ENCODE data around the gene WDR37.

Gene WDR37

GRCh38 chr10:1033601-1034000, 22.6 kb upstream of the WDR37 start:
- Histone ChIP-seq H2AFZ (ENCODE audit: low read length) (no peak overlapping the region), H3K4me1 (ENCODE audit: insufficient read depth, low read length, severe bottlenecking) (peaks cover 6% of the 10 kb centered on the region), H3F3A (ENCODE audit: insufficient read depth, low read length) (no peaks in the 10 kb centered on the region), H3K4me3 (ENCODE audit: low read depth, low read length, poor library complexity, severe bottlenecking) (no peak overlapping the region), H3K79me2 (ENCODE audit: insufficient read depth, low read length) (no peaks in the 10 kb centered on the region), H3K4me2 (ENCODE audit: low read length) (no peak overlapping the region), H4K20me1 (ENCODE audit: insufficient read depth, low read length) (no peaks in the 10 kb centered on the region), H3K36me3 (ENCODE audit: insufficient read depth, low read length) (peaks cover 12% of the 10 kb centered on the region; the same call in 1 of the 2 replicates), H3K9ac (ENCODE audit: low read length) (no peak overlapping the region), H3K27ac (ENCODE audit: low read depth, low read length, poor library complexity, severe bottlenecking) (no peak overlapping the region), H3K9me2 (ENCODE audit: low read depth, low read length) (no peaks in the 10 kb centered on the region), H3K9me3 (ENCODE audit: low read length) (no peaks in the 10 kb centered on the region), H3K27me3 (ENCODE audit: insufficient read depth, low read length) (no peaks in the 10 kb centered on the region)
- no peak for TF ChIP-seq EZH2 (IDR thresholded peaks at IDR 0.05; ENCODE audit: borderline replicate concordance, low read length)
- TF ChIP-seq, protein P1, sequence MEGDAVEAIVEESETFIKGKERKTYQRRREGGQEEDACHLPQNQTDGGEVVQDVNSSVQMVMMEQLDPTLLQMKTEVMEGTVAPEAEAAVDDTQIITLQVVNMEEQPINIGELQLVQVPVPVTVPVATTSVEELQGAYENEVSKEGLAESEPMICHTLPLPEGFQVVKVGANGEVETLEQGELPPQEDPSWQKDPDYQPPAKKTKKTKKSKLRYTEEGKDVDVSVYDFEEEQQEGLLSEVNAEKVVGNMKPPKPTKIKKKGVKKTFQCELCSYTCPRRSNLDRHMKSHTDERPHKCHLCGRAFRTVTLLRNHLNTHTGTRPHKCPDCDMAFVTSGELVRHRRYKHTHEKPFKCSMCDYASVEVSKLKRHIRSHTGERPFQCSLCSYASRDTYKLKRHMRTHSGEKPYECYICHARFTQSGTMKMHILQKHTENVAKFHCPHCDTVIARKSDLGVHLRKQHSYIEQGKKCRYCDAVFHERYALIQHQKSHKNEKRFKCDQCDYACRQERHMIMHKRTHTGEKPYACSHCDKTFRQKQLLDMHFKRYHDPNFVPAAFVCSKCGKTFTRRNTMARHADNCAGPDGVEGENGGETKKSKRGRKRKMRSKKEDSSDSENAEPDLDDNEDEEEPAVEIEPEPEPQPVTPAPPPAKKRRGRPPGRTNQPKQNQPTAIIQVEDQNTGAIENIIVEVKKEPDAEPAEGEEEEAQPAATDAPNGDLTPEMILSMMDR (IDR thresholded peaks at IDR 0.05; ENCODE audit: low read length) = no peak

GRCh38 chr10:1034758-1035157, 21.4 kb upstream of the WDR37 start:
- H3K27ac ChIP-seq (ENCODE audit: low read depth, low read length, poor library complexity, severe bottlenecking) = no peak overlapping the region
- no peak overlapping the region for H3K4me3 ChIP-seq (ENCODE audit: low read depth, low read length, poor library complexity, severe bottlenecking)
- no peaks in the 10 kb centered on the region for H3K27me3 ChIP-seq (ENCODE audit: insufficient read depth, low read length)
- no peak overlapping the region for H2AFZ ChIP-seq (ENCODE audit: low read length)
- no peak overlapping the region for H3K4me2 ChIP-seq (ENCODE audit: low read length)
- peaks cover 20% of the 10 kb centered on the region for H3K36me3 ChIP-seq (ENCODE audit: insufficient read depth, low read length)
- H3K9ac ChIP-seq (ENCODE audit: low read length) = no peak overlapping the region
- H3K9me3 ChIP-seq (ENCODE audit: low read length) = no peaks in the 10 kb centered on the region
- H3F3A ChIP-seq (ENCODE audit: insufficient read depth, low read length) = no peaks in the 10 kb centered on the region
- H3K4me1 ChIP-seq (ENCODE audit: insufficient read depth, low read length, severe bottlenecking) = peaks cover 6% of the 10 kb centered on the region
- TF ChIP-seq, protein P1 (IDR thresholded peaks at IDR 0.05; ENCODE audit: low read length) = no peak
- no peak for TF ChIP-seq EZH2 (IDR thresholded peaks at IDR 0.05; ENCODE audit: borderline replicate concordance, low read length)
- no peaks in the 10 kb centered on the region for H3K9me2 ChIP-seq (ENCODE audit: low read depth, low read length)
- H3K79me2 ChIP-seq (ENCODE audit: insufficient read depth, low read length) = no peaks in the 10 kb centered on the region
- H4K20me1 ChIP-seq (ENCODE audit: insufficient read depth, low read length) = no peaks in the 10 kb centered on the region

GRCh38 chr10:1035201-1035600, 21.0 kb upstream of the WDR37 start:
- H3K27ac ChIP-seq (ENCODE audit: low read depth, low read length, poor library complexity, severe bottlenecking) = no peak overlapping the region
- no peak overlapping the region for H3K9ac ChIP-seq (ENCODE audit: low read length)
- H4K20me1 ChIP-seq (ENCODE audit: insufficient read depth, low read length) = no peaks in the 10 kb centered on the region
- H3K9me3 ChIP-seq (ENCODE audit: low read length) = no peaks in the 10 kb centered on the region
- no peaks in the 10 kb centered on the region for H3K79me2 ChIP-seq (ENCODE audit: insufficient read depth, low read length)
- H3K27me3 ChIP-seq (ENCODE audit: insufficient read depth, low read length) = no peaks in the 10 kb centered on the region
- H2AFZ ChIP-seq (ENCODE audit: low read length) = no peak overlapping the region
- no peak overlapping the region for H3K4me3 ChIP-seq (ENCODE audit: low read depth, low read length, poor library complexity, severe bottlenecking)
- TF ChIP-seq EZH2 (IDR thresholded peaks at IDR 0.05; ENCODE audit: borderline replicate concordance, low read length) = no peak
- TF ChIP-seq, protein P1 (IDR thresholded peaks at IDR 0.05; ENCODE audit: low read length) = no peak
- no peaks in the 10 kb centered on the region for H3K9me2 ChIP-seq (ENCODE audit: low read depth, low read length)
- peaks cover 25% of the 10 kb centered on the region for H3K36me3 ChIP-seq (ENCODE audit: insufficient read depth, low read length)
- H3K4me1 ChIP-seq (ENCODE audit: insufficient read depth, low read length, severe bottlenecking) = peaks cover 6% of the 10 kb centered on the region
- no peaks in the 10 kb centered on the region for H3F3A ChIP-seq (ENCODE audit: insufficient read depth, low read length)
- H3K4me2 ChIP-seq (ENCODE audit: low read length) = no peak overlapping the region

Data from OCI-LY1 (cell line).